CD4-positive, alpha-beta T cell treated with Interferon gamma for 1 hour (primary cell): ENCODE measurements around the gene ITIH3.

Source experiments
- DNase-seq: peaks from one replicate; pipeline ENCODE4 v3.0.0-alpha.2; 2020

Gene ITIH3

DNA sequence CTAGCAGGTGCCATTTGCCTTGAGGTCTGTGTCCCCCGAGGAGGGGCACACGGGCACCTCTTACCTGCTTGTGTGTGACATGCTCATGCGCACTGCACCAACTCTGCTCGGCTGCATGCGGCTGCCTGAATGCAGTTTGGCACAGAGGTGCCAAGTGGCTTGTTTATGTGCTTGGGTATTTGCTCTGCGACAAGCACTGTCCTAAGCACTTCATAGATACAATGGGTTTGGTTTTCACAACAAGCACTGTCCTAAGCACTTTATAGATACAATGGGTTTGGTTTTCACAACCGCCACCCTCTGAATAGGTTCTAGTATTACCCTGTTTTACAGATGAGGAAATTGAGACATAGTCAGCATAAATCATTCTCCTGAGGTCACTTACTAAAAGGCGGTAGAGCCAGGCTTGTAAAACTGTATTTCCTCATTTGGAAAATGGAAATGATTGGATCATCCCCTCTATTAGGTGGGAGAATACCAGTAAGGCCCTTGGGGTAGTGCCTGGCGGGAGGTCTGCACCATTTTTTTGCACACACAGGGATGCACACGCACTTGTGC is 35.4 kb downstream of the ITIH3 start:
- no peak for DNase-seq

GRCh38 chr3:52830535-52831258 is 36.1 kb downstream of the ITIH3 start, which contains the start of gene ITIH4:
ITIH4 (minus strand) TSS chr3:52830672; CDS start chr3:52830642, 30 bp downstream.
- DNase-seq: no peak

DNA sequence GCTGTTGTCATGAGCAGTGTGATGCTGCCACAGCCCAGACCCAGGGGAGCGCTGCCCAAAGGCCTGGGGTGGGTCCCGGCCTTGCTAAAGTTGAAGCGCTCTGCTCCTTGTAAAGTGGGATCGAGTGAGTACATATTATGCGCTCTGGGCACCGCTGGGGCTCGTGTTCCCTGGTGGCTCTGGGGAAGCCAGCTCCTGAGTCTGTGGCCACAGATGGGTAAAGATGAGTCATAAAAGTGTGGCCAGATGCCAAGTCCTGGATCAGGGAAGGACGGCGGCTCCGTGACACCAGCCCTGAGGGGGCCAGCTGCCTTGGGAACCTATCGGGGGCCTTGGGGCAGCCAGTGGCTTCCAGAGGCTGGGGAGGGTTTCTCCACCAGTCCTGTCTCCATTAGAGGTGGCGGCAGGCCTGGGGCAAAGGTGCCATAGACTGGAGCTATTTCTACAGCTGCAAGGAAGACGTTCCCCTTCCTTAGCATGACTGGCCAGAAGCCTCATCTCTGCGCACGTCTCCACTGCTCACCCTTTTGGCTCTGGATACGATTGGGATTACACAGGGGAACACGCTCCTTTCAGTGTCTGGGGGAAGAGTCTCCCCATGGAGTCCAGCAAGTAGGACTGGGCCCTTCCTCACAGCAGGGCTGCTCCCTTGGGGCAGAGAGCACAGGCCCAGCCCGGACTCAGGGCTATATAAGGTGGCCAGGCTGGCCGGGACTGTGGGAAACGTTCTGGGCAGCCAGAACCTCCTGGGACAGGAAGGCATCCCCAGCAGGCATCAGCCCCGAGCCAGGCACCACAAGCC is 37.1 kb downstream of the ITIH3 start:
- DNase-seq: no peak

GRCh38 chr3:52833202-52833601 is 38.6 kb downstream of the ITIH3 start:
- DNase-seq: no peak

DNA sequence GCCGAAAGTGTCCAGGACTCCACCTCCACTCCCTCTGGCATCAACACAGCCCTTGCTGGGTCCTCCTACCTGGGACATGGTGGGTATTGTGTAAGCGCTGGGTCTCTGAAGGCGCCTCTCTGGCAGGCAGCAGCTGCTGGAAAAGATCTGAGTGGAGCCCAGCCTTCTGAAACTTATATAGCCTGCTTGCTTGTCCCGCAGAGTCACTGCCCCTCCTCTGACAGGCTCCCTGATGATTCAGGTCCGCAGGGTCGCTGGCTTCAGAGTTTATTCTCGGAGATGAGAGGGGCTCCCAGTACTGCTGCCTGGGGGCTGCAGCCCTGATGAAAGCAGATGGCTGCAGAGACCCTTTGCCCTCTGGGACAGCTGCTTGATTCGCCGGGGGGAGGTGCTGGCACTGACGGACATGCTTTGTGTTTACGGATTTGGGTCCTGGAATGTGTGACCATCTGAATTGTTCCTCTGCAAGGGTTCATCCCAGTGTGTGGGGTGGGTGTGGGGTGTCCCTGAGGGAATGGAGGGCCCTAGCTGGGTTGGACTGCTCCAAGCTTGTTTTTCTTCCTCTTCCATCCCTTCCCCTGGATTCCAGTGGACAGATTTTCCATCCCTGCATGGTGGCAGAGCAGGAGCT is 40.4 kb downstream of the ITIH3 start, which contains the start of gene MUSTN1:
TSS of gene MUSTN1 (minus strand) at position 149 of the 631 bp plus-strand sequence. CDS start at position 78, 71 bp downstream.
- DNase-seq: no peak

DNA sequence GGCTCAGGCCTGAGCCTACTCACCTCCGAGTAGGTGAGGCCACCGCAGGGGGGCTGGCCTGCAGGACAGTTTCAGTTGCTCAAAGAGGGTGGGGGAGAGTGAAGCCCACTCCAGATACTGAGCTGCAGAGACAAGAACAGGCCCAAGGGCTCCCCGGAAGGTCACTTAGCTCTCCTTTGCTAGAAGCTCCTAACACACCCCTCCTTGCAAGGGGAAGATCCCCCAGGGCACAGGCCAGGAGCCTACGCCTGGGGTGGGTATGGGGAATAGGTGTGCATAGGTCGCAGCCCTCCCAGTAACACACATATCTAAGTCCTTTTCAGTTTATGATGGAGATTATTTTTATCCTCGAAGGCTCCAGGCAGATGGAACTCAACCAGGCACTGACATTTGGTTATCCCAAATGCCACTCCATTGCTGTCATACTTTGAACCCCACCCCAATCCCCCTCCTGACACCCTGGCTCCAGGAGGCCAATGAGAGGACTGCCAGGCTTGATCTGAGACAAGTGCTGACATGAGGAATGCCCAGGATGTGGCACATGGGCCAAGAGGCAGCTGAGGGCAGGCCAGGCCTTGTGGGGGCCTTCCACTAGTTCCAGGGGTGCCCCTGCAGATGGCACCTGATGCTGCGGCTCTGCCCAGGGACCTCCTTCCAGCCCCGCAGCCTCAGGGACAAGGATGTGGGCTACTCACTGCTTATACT is 41.3 kb downstream of the ITIH3 start:
- no peak for DNase-seq

DNA sequence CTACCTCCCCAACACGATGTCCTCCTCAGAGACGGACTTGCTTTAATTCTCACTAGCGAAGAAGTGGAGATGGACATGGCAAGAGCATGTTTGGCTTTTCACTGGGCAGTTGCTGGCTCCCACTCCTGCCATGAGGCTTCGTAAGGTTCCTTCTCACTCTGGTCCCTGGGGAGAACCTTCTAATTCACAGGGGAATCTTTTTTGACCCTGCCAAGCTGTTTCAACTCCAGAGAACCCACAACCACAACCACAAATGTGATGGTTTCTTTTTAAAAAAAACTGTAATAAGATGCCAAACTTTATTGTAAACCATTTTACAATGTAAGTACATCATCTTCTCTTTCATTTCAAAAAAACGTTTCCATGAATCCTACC is 41.9 kb downstream of the ITIH3 start:
- no peak for DNase-seq

DNA sequence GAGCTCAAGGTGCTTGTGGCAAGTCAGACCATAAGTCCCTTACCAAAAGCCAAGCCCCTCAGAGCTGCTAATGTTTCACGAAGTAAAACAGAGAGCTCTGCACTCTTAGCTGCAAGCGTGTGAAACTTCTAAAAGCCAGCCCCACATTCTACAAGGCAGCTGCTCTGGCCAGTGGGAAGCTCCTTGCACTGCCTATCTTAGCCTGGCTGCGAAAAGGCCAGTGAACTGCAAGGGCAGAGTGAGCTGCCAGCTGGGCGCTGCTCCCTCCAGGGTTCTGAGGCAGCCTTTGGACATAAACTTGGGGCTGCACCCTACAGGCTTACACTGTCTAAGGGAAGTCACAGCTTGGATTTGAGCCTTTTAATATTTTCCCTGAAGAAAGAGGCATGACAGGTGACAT is 42.4 kb downstream of the ITIH3 start:
- DNase-seq: no peak

DNA sequence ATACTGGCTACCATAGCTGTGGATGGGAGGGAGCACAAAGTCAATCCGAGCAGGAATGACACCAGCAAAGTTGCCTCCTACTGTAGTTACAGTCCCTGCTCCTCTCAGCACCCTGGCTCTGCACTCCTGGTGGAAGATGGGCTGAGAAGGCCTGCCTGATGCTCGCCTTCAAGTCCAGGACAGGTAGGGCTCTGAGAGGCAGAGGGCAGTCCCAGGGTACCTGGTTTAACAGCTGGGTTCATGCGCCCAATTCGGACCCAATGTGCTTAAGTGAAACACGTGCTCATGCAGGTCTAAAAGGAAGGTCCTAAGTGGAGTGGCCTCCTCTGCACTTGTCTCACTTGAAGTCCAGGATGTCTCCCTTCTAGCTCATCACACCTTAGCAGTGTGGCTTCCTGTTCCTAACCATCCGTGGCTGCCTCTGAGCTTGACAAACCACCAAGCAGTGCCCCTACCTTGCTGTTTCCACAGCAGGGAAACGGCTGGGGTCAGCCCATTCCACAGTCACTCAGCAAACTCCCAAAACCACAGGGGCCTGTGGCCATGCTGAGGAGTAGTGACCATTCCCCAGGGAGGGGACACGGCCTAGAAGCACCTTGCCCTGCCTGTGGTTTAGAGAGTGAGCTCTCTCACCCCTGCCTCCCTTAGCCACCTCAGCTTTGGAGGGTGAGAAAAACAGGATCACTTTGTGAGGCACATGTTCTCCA is 44.1 kb downstream of the ITIH3 start:
- DNase-seq: no peak

GRCh38 chr3:52839268-52839575 is 44.6 kb downstream of the ITIH3 start:
- DNase-seq: no peak

DNA sequence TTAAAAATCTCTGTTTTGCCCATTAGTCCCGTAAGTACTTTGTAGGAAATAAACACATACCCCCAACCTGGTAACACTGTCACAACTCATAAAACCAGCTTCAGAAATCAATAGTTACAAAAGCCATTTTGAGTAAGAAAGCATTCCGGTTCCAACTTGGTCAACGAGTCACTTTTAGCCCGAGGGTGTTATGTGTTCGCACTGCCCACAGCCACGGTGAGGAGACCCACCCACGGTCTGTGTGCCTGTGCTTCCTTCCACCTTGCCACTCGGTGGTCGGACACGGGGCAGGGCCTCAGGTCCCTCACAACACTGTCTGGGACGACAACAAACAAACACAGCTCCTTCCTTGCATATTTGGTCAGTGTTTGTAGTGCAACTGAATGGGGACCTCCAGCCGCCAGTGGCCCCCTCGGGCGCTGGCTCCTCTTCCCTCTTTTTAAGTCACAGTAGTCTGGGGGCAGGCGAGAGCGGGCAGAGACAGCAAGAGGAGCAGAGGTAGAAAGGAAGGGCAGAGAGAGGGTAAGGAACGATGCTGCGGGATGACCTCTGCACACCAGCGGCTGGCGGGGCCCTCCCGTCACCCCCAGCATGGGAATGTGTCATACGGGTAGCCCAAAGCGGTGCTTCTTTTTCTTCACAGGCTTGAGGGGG is 45.4 kb downstream of the ITIH3 start:
- DNase-seq: no peak

- no peak for DNase-seq
Observed at GRCh38 chr3:52841211-52841980, 46.8 kb downstream of the ITIH3 start.

GRCh38 chr3:52841981-52842340 is 47.4 kb downstream of the ITIH3 start:
- DNase-seq: no peak

DNA sequence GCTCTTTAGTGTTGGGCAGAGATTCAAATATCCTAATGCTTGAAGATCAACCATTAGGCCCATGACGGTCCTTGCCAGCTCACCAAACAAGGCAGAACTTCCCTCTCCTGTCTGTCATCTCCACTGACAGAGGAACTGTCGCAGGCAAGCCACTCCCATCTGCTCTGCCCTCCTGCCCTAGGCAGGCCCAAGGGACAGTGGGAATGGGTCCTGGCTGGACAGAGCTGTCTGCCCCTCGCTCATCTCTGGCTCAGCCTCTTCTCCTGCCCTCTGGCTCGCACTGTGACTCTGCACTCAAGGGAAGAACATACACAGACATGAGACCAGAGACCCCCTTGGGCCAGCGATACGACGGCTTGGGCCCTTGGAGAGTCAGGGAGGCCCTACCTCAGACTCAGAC is 47.8 kb downstream of the ITIH3 start:
- DNase-seq: no peak

- DNase-seq: no peak
Observed at GRCh38 chr3:52843108-52843865, 48.7 kb downstream of the ITIH3 start.

GRCh38 chr3:52843881-52844280 is 49.3 kb downstream of the ITIH3 start:
- DNase-seq: no peak

- DNase-seq: no peak
Observed at GRCh38 chr3:52844290-52844975, 49.8 kb downstream of the ITIH3 start.

GRCh38 chr3:52845157-52845556 is 50.6 kb downstream of the ITIH3 start:
- DNase-seq: no peak

DNA sequence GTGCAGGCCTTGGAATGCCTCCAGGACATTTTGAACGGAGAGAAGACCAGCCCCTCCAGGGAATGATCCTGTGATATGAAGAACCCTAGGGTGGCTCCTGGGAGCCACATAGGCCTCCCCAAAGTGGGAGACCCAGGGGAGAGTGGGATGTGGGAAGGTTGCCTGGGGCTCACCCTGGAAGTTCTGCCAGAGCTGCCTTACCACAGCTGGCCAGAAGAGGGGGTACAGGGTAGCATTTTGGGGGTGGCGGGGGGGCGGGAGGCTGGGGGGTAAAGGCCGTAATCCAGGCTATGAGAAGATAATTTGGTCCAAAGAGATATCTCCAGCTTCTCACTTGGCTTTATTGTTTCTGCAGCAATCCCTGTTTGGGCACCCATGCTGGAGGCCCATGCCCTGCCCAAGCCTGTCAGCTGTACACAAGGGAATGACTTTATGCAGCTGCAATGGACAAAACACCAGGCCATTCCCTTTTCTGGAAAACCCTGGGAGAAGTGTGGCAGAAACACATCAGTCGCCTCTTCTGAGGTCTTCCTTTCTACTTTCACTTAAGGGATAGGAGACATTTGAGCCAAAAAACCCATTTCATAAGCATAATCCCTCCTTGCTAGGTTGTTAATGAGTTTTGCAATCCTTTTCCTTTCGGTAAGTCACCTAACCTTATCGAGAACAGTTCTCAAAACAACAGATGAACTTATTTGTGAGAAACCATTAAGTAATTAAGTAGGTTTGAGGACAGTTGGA is 51.3 kb downstream of the ITIH3 start:
- DNase-seq: no peak
